GM23338 (cell line): ENCODE results near the gene MED27.

Experiments used
- EZH2 ChIP-seq: fragments of 200-600 bp; sonication (generic); IDR thresholded peaks from one replicate; pipeline ENCODE4 v1.8.0; 2017; ENCODE audit warnings: antibody characterized with exemption, mild to moderate bottlenecking, low read depth; ENCODE audit not compliant: unreplicated experiment
- JUNB ChIP-seq: IDR thresholded peaks from one replicate; pipeline ENCODE4 v1.6.1; 2016; ENCODE audit warnings: antibody characterized with exemption; ENCODE audit not compliant: unreplicated experiment
- POLR2AphosphoS5 ChIP-seq: IDR thresholded peaks from 2 replicates; pipeline ENCODE4 v1.6.1; 2016; ENCODE audit warnings: antibody characterized with exemption, low read depth
- REST ChIP-seq: IDR thresholded peaks from one replicate; pipeline ENCODE4 v1.6.1; 2018; ENCODE audit warnings: antibody characterized with exemption; ENCODE audit not compliant: unreplicated experiment
- TF ChIP-seq, protein P1 (sequence below), 2 experiments: fragments of 200-600 bp in 1 of 2; sonication (generic) in 1 of 2; conservative IDR thresholded peaks; 2 replicates each; pipeline versions ENCODE4 v1.5.1 to v1.6.1; 2016 to 2017; ENCODE audit warnings: antibody characterized with exemption in 2 of 2, low read depth in 2 of 2, mild to moderate bottlenecking in 2 of 2, moderate library complexity in 1 of 2

GRCh38 chr9:132077881-132078698, 1.6 kb downstream of the MED27 start:
- TF ChIP-seq, protein P1, sequence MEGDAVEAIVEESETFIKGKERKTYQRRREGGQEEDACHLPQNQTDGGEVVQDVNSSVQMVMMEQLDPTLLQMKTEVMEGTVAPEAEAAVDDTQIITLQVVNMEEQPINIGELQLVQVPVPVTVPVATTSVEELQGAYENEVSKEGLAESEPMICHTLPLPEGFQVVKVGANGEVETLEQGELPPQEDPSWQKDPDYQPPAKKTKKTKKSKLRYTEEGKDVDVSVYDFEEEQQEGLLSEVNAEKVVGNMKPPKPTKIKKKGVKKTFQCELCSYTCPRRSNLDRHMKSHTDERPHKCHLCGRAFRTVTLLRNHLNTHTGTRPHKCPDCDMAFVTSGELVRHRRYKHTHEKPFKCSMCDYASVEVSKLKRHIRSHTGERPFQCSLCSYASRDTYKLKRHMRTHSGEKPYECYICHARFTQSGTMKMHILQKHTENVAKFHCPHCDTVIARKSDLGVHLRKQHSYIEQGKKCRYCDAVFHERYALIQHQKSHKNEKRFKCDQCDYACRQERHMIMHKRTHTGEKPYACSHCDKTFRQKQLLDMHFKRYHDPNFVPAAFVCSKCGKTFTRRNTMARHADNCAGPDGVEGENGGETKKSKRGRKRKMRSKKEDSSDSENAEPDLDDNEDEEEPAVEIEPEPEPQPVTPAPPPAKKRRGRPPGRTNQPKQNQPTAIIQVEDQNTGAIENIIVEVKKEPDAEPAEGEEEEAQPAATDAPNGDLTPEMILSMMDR (conservative IDR thresholded peaks at IDR 0.05; ENCODE audit: low read depth in 2 of 2): no peak
- TF ChIP-seq POLR2AphosphoS5: no peak
- TF ChIP-seq REST: no peak
- no peak for TF ChIP-seq JUNB
- no peak for TF ChIP-seq EZH2
